CD8-positive, alpha-beta memory T cell (primary cell): ENCODE data around the gene FYB1. TPM values are rescaled to one million over a fixed set of nuclear protein-coding genes. Genes with fewer than 3 reads are reported as not detected.

Experiments used
- CTCF ChIA-PET: fragments of 350-600 bp; sonication (Branson Sonifier 250); formaldehyde crosslinking; loops from one replicate; lab custom pipeline; 2021; ENCODE audit warnings: antibody characterized with exemption; lab: Charles Lee
- POLR2A ChIA-PET: fragments of 350-600 bp; sonication (Branson Sonifier 250); formaldehyde crosslinking; loops from one replicate; lab custom pipeline; 2021; ENCODE audit warnings: antibody characterized with exemption; lab: Charles Lee
- DNase-seq, 5 donors: peaks; one replicate each; pipeline versions ENCODE4 v3.0.0 to v3.0.0-alpha.2; 2020 to 2022; ENCODE audit warnings: mixed read lengths in 1 of 5
- H3K27ac ChIP-seq: one replicate; pipeline ENCODE4 v1.7.0; 2013; ENCODE audit warnings: low read depth, mild to moderate bottlenecking, low read length, moderate library complexity
- H3K27me3 ChIP-seq: 2 replicates; pipeline ENCODE4 v1.7.0; 2013; ENCODE audit warnings: low read length, mild to moderate bottlenecking; ENCODE audit not compliant: insufficient read depth, poor library complexity, severe bottlenecking
- H3K36me3 ChIP-seq: 2 replicates; pipeline ENCODE4 v1.7.0; 2013; ENCODE audit warnings: mild to moderate bottlenecking, low read length, moderate library complexity; ENCODE audit not compliant: insufficient read depth
- H3K4me1 ChIP-seq: 2 replicates; pipeline ENCODE4 v1.7.0; 2013; ENCODE audit warnings: mild to moderate bottlenecking, low read length, moderate library complexity; ENCODE audit not compliant: insufficient read depth
- H3K4me3 ChIP-seq: 2 replicates; pipeline ENCODE4 v1.7.0; 2013; ENCODE audit warnings: mild to moderate bottlenecking, low read length
- H3K9me3 ChIP-seq: 2 replicates; pipeline ENCODE4 v1.7.0; 2013; ENCODE audit warnings: mild to moderate bottlenecking, low read length
- H3K27ac Mint-ChIP-seq, 8 donors: one replicate each; pipeline ENCODE4 v1.8.0; 2020 to 2021; ENCODE audit warnings: mixed read lengths in 8 of 8, mild to moderate bottlenecking in 6 of 8, inconsistent platforms in 3 of 8, moderate library complexity in 3 of 8
- H3K27me3 Mint-ChIP-seq, 2 donors: one replicate each; pipeline ENCODE4 v1.8.0; 2020 to 2021; ENCODE audit warnings: mixed read lengths in 2 of 2, mild to moderate bottlenecking in 1 of 2, moderate library complexity in 1 of 2
- H3K36me3 Mint-ChIP-seq, 3 donors: one replicate each; pipeline ENCODE4 v1.8.0; 2020 to 2021; ENCODE audit warnings: mixed read lengths in 3 of 3, inconsistent platforms in 1 of 3, mild to moderate bottlenecking in 1 of 3
- H3K4me1 Mint-ChIP-seq, 3 donors: one replicate each; pipeline ENCODE4 v1.8.0; 2020 to 2021; ENCODE audit warnings: mixed read lengths in 3 of 3, inconsistent platforms in 1 of 3, mild to moderate bottlenecking in 1 of 3
- H3K4me3 Mint-ChIP-seq, 7 donors: one replicate each; pipeline ENCODE4 v1.8.0; 2020 to 2021; ENCODE audit warnings: mixed read lengths in 7 of 7, mild to moderate bottlenecking in 6 of 7, moderate library complexity in 4 of 7, inconsistent platforms in 2 of 7
- H3K9me3 Mint-ChIP-seq, 5 donors: one replicate each; pipeline ENCODE4 v1.8.0; 2020 to 2022; ENCODE audit warnings: mixed read lengths in 5 of 5, mild to moderate bottlenecking in 3 of 5, moderate library complexity in 2 of 5, inconsistent platforms in 1 of 5
- polyA plus RNA-seq: library from polyadenylated mRNA; unstranded; fragments of 300-500 nt; fragmentation: Illumina TruSeq; gene quantifications from one replicate; pipeline ENCODE4 v1.2.3, GENCODE V29; 2021
- total RNA-seq, 2 experiments: library from RNA; stranded (reverse); gene quantifications; one replicate each; pipeline ENCODE4 v1.2.3, GENCODE V29; 2021

FYB1 gene
- total and polyA plus RNA-seq, 3 experiments from 2014 or later, result 75.9 to 282 (median 84.2) TPM

GRCh38 chr5:39198127-39198526, 21.2 kb downstream of the FYB1 start:
- no peak for DNase-seq
- H3K27me3 Mint-ChIP-seq, result no peaks in the 10 kb centered on the region
- no peaks in the 10 kb centered on the region for H3K27me3 ChIP-seq
- H3K9me3 ChIP-seq, result no peaks in the 10 kb centered on the region
- peaks cover 39% of the 10 kb centered on the region for H3K4me1 ChIP-seq
- H3K27ac ChIP-seq, result no peak overlapping the region
- POLR2A ChIA-PET, result interaction anchor here (0.7 to 1.3 kb wide), 4 partner anchors 11 to 19 kb away, joined by 3 to 5 read pairs (median 4); no protein-coding TSS in a partner anchor
- peaks cover 10 to 79% (median 30%) of the 10 kb centered on the region in 3 donors for H3K36me3 Mint-ChIP-seq
- peaks cover 9% of the 10 kb centered on the region for H3K36me3 ChIP-seq
- peak overlapping the region; percentile 77 to 96 (median 82) for H3K4me3 Mint-ChIP-seq
- H3K4me3 ChIP-seq, result peak overlapping the region; percentile 66
- H3K27ac Mint-ChIP-seq, result peak overlapping the region; percentile 37 to 88 (median 64)
- no peaks in the 10 kb centered on the region for H3K9me3 Mint-ChIP-seq
- CTCF ChIA-PET, result interaction anchor here (5.0 to 19.0 kb wide), 3 partner anchors 14 to 23 kb away, joined by 26 to 263 read pairs (median 156); partner anchors contain the start of gene FYB1
- H3K4me1 Mint-ChIP-seq, result peaks cover 43 to 53% (median 52%) of the 10 kb centered on the region in 3 donors

GRCh38 chr5:39197556-39197955, 21.8 kb downstream of the FYB1 start:
- H3K27ac ChIP-seq, result peak overlapping the region; percentile 1
- no peaks in the 10 kb centered on the region for H3K27me3 ChIP-seq
- peaks cover 43% of the 10 kb centered on the region for H3K4me1 ChIP-seq
- peak in 4 of 5 donors; percentile 43 to 79 (median 56) for DNase-seq
- Mint-ChIP-seq H3K4me3 (peak overlapping the region; percentile 77 to 96 (median 82)), H3K9me3 (no peaks in the 10 kb centered on the region), H3K4me1 (peaks cover 48 to 55% (median 52%) of the 10 kb centered on the region in 3 donors), H3K36me3 (peaks cover 10 to 77% (median 30%) of the 10 kb centered on the region in 3 donors), H3K27me3 (no peaks in the 10 kb centered on the region), H3K27ac (peak overlapping the region; percentile 73 to 88 (median 84))
- H3K4me3 ChIP-seq, result peak overlapping the region; percentile 72
- peaks cover 14% of the 10 kb centered on the region for H3K36me3 ChIP-seq
- no peaks in the 10 kb centered on the region for H3K9me3 ChIP-seq
- ChIA-PET CTCF (interaction anchor here (2.1 to 19.0 kb wide), 4 partner anchors 14 to 77 kb away, joined by 7 to 263 read pairs (median 91); partner anchors contain the start of gene FYB1), POLR2A (interaction anchor here (1.0 to 1.3 kb wide), 3 partner anchors 11 to 19 kb away, joined by 3 to 5 read pairs (median 4); no protein-coding TSS in a partner anchor)

- H3K9me3 ChIP-seq, result no peaks in the 10 kb centered on the region
- peak overlapping the region; percentile 40 for H3K27ac ChIP-seq
- H3K4me3 ChIP-seq, result peak overlapping the region; percentile 45
- Mint-ChIP-seq H3K27me3 (no peaks in the 10 kb centered on the region), H3K36me3 (peaks cover 10 to 56% (median 23%) of the 10 kb centered on the region in 3 donors), H3K27ac (peak overlapping the region; percentile 67 to 97 (median 90)), H3K4me1 (peaks cover 68 to 74% (median 71%) of the 10 kb centered on the region in 3 donors), H3K9me3 (no peaks in the 10 kb centered on the region), H3K4me3 (peak overlapping the region; percentile 42 to 96 (median 79))
- no peaks in the 10 kb centered on the region for H3K27me3 ChIP-seq
- ChIA-PET POLR2A (interaction anchor here (1.0 to 10.3 kb wide), 7 partner anchors 8 to 21 kb away, joined by 4 to 135 read pairs (median 5); no protein-coding TSS in a partner anchor), CTCF (interaction anchor here (0.8 to 19.0 kb wide), 9 partner anchors 9 to 88 kb away, joined by 3 to 263 read pairs (median 8); partner anchors contain the start of gene FYB1)
- peaks cover 14% of the 10 kb centered on the region for H3K36me3 ChIP-seq
- peaks cover 60% of the 10 kb centered on the region for H3K4me1 ChIP-seq
- no peak for DNase-seq
Measured at GRCh38 chr5:39195198-39195826, 24.1 kb downstream of the FYB1 start.

- H3K4me1 ChIP-seq, result peaks cover 67% of the 10 kb centered on the region
- DNase-seq, result no peak
- H3K4me3 Mint-ChIP-seq, result peak overlapping the region; percentile 42 to 96 (median 79)
- H3K4me1 Mint-ChIP-seq, result peaks cover 75 to 81% (median 78%) of the 10 kb centered on the region in 3 donors
- peaks cover 10 to 49% (median 20%) of the 10 kb centered on the region in 3 donors for H3K36me3 Mint-ChIP-seq
- H3K9me3 Mint-ChIP-seq, result no peaks in the 10 kb centered on the region
- no peaks in the 10 kb centered on the region for H3K9me3 ChIP-seq
- ChIA-PET POLR2A (interaction anchor here (1.4 to 10.3 kb wide), 3 partner anchors 16 to 30 kb away, joined by 3 to 135 read pairs (median 4); no protein-coding TSS in a partner anchor), CTCF (interaction anchor here (1.1 to 19.0 kb wide), 7 partner anchors 8 to 89 kb away, joined by 3 to 263 read pairs (median 16); partner anchors contain the start of gene FYB1)
- peak overlapping the region; percentile 67 to 97 (median 90) for H3K27ac Mint-ChIP-seq
- no peaks in the 10 kb centered on the region for H3K27me3 ChIP-seq
- H3K4me3 ChIP-seq, result peak overlapping the region; percentile 45
- H3K27ac ChIP-seq, result peak overlapping the region; percentile 40
- peaks cover 14% of the 10 kb centered on the region for H3K36me3 ChIP-seq
- H3K27me3 Mint-ChIP-seq, result no peaks in the 10 kb centered on the region
Measured at GRCh38 chr5:39194466-39195136, 24.8 kb downstream of the FYB1 start.

- peak overlapping the region; percentile 67 to 97 (median 90) for H3K27ac Mint-ChIP-seq
- H3K4me3 Mint-ChIP-seq, result peak overlapping the region; percentile 42 to 96 (median 79)
- Histone ChIP-seq H3K4me3 (peak overlapping the region; percentile 45), H3K9me3 (no peaks in the 10 kb centered on the region), H3K4me1 (peaks cover 75% of the 10 kb centered on the region), H3K27ac (peak overlapping the region; percentile 40), H3K36me3 (peaks cover 14% of the 10 kb centered on the region), H3K27me3 (no peaks in the 10 kb centered on the region)
- no peak for DNase-seq
- ChIA-PET POLR2A (interaction anchor here (0.6 to 10.3 kb wide), 4 partner anchors 15 to 147 kb away, joined by 3 to 135 read pairs (median 6); no protein-coding TSS in a partner anchor), CTCF (interaction anchor here (1.1 to 19.0 kb wide), 7 partner anchors 9 to 89 kb away, joined by 3 to 263 read pairs (median 16); partner anchors contain the start of gene FYB1)
- no peaks in the 10 kb centered on the region for H3K9me3 Mint-ChIP-seq
- H3K27me3 Mint-ChIP-seq, result no peaks in the 10 kb centered on the region
- peaks cover 83 to 89% (median 86%) of the 10 kb centered on the region in 3 donors for H3K4me1 Mint-ChIP-seq
- H3K36me3 Mint-ChIP-seq, result peaks cover 10 to 49% (median 20%) of the 10 kb centered on the region in 3 donors
Measured at GRCh38 chr5:39193553-39194465, 25.6 kb downstream of the FYB1 start.

- Mint-ChIP-seq H3K4me3 (peak overlapping the region; percentile 47 to 96 (median 77)), H3K4me1 (peaks cover 92 to 97% (median 97%) of the 10 kb centered on the region in 3 donors), H3K9me3 (no peaks in the 10 kb centered on the region), H3K27ac (peak overlapping the region; percentile 67 to 97 (median 90)), H3K27me3 (no peaks in the 10 kb centered on the region), H3K36me3 (peaks cover 10 to 45% (median 20%) of the 10 kb centered on the region in 3 donors)
- Histone ChIP-seq H3K27me3 (no peaks in the 10 kb centered on the region), H3K36me3 (peaks cover 14% of the 10 kb centered on the region), H3K4me3 (peak overlapping the region; percentile 19), H3K27ac (peak overlapping the region; percentile 3), H3K9me3 (no peaks in the 10 kb centered on the region), H3K4me1 (peaks cover 87% of the 10 kb centered on the region)
- CTCF ChIA-PET, result interaction anchor here (0.9 to 19.0 kb wide), 5 partner anchors 10 to 24 kb away, joined by 3 to 263 read pairs (median 6); no protein-coding TSS in a partner anchor
- DNase-seq, result no peak
- POLR2A ChIA-PET, result interaction anchor here (0.9 to 10.3 kb wide), 3 partner anchors 8 to 14 kb away, joined by 3 to 135 read pairs (median 5); no protein-coding TSS in a partner anchor
Measured at GRCh38 chr5:39192450-39193160, 26.8 kb downstream of the FYB1 start.
